T-helper 2 cell treated with Interferon-gamma antibody and Interleukin-4, amounts not matched to agents 100 ng/mL and 5 ng/mL, for 36 hours (primary cell): Measurements from ENCODE around the gene FAM3A. TPM values are rescaled to one million over a fixed set of nuclear protein-coding genes. Genes with fewer than 3 reads are reported as not detected.
"Not testable (repeated sequence)": the region's sequence is repeated elsewhere in the genome, so short reads cannot be mapped to it uniquely, and the experiment has no call there.

Experiments
- intact Hi-C: fragments of 100-400 bp; cut with micrococcal nuclease; formaldehyde crosslinking; loops from one replicate; pipeline ENCODE4 v1.15.1; 2023
- total RNA-seq: library from RNA; stranded (reverse); gene quantifications from 2 replicates; pipeline ENCODE4 v1.2.3, GENCODE V29; 2022

FAM3A gene
- 30.5 and 32.4 TPM in 2 replicates for total RNA-seq

DNA sequence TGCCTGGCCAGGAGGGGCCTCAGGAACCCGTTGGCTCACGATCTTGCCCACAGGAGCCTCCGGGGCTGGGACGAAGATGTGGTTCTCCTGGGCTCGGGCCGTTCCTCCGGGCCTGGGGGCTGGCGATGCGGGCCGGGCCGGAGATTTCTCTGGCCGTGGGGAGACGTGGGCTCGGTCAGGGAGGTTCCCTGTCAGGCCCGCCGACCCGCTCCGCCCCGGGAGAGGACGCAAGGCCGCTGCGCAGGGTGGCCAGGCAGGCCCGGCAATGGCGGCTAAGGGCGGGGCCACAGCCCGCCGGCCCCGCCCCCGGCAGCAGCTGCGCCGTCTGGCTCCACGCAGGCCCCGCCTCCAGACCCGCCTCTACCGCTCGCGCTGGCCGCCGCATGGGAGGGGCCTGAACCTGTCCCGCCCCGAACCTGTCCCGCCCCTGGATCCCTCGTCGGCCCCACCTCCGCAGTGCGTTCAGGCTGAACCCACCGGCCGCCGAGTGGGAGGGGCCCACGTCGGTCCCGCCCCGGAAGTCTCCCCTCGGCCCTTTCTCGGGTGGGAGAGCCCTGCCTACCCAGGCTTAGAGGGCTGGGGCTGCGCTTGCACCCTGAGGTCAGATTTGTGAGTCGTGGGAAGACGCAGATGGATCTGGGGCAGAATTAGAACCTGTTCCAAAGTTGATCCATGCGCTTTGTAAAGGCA is at the start of gene FAM3A:
TSS of gene FAM3A (minus strand) at position 267 of the 690 bp plus-strand sequence. CDS start 460 bp downstream, outside the sequence.
- intact Hi-C loops, result loop anchor here (1.0 to 5.0 kb wide), 4 partner anchors 26 to 119 kb away; partner anchors contain the start of genes IKBKG, RPL10 and SLC10A3

GRCh38 chrX:154562295-154562694 is 46.3 kb upstream of the FAM3A start:
- intact Hi-C loops, result not testable (repeated sequence)

DNA sequence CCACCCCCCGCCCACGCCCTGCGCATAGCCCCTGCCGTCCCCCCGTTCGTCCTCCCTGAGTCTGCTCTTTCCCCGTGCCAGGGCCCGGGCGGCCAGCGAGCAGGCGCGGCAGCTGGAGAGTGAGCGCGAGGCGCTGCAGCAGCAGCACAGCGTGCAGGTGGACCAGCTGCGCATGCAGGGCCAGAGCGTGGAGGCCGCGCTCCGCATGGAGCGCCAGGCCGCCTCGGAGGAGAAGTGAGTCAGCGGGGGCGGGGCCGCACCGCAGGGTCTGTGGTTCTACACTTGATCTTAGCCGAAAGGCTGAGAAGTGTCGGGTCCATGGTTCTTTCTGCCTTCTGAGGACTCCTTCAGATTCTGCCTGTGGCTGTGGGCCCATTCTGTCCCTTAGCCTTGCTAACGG is 44.3 kb upstream of the FAM3A start:
- intact Hi-C loops, result not testable (repeated sequence)

DNA sequence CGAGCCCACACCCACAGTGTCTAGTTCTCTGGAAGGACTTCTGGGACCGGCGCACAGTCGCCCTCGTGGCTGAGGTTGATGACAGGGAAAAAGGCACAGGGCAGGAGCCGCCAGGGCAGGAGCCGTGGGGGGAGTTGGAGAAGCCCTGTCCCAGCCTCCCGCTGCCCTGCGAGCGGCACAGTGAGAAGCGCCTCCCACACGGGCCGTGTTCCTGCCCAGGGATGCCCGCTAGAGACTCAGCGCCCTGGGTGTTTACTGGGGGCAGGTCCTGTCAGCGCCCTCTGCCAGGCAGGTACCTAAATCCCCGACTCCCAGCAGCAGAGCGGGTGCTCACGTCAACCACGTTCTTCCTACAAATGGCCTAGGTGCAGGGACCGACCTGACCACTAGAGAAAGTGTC is 42.9 kb upstream of the FAM3A start:
- intact Hi-C loops, result not testable (repeated sequence)

GRCh38 chrX:154558060-154558690 is 42.1 kb upstream of the FAM3A start:
- intact Hi-C loops, result not testable (repeated sequence)

DNA sequence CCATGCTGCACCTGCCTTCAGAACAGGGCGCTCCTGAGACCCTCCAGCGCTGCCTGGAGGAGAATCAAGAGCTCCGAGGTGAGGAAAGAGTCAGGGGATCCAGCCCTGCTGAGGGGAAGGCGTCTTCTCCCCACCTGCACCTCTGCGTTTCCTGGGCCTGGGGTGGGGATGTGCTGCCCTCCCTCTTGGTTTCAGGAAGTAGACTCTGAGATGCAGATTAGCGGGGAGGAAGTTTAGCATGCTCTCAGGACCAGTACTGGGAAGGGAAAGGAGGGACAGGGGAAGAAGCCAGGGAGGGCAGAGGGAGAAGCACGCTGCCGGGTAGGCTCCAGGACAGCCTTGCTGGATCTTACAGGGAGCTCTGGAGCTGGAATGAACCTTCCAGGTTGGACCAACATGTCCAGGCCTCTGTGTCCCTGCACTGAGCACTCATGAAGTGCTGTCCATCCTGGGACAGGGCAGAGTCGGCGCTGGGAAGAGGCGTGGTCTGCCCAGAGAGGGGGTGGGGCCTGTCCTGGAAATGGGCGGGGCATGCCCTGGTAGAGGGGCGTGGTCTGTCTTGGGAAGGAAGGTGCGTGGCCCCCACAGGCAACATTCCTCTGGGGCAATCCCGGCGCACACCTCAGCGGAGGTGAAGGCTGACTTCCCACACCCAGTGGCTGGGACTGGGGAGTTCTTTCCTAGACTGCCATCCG is 36.2 kb upstream of the FAM3A start:
- intact Hi-C loops, result not testable (repeated sequence)

DNA sequence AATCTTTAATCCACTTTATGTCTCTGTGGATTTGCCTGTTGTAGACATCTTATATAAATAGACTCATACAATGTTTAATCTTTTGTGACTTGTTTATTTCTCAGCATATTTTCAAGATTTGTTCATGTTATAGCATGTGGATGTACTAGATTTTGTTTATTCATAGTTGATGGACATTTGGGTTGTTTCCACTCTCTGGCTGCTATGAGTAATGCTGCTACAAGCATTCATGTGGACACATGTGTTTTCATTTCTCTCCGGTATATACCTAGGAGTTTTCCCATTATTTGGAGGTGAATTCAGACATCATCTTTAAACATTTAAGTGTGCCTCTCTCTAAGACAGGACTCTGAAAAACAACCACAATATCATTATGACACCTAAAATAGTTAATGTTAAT is 33.7 kb upstream of the FAM3A start:
- intact Hi-C loops, result no loop called here

GRCh38 chrX:154548028-154548316 is 31.9 kb upstream of the FAM3A start:
- intact Hi-C loops, result no loop called here

DNA sequence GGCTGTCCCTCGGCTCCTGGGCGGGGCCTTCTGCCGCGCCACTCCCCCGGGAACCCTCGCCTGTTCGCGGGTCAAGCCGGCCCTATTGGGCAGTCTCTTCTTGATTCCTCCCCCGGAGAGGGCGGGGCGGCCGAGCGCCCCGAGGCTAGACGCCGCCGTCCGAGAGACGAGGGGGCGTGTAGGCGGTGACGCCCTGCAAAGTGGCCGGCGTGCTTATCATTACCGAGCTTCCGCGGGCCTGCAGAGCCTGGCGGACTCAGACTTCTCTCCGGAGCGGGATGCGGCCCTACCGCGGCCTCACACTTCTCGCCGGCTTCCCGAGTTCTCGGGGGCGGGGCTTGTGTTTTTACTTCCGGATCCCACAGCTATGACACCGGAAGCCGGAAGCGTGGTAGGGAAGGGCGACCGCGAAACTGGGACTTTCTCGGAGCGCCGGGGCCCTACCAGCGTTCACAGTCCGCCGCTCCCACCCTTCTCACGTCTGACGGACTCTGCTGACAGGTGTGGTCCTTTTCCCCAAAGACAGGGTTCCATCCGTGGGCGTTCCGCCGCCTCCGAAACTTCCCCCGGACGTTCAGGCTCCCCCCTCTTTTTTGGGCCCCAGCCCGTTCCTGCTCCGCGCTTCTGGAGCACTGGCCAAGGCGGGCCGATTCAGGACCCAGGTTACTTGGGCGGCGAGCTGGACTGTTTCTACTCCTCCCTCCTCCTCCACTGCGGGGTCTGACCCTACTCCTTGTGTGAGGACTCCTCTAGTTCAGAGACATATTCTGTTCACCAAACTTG is 31.4 kb upstream of the FAM3A start, which contains the start of gene IKBKG:
TSS of gene IKBKG (plus strand) at position 376 of the 783 bp plus-strand sequence. CDS start 4,383 bp downstream, outside the sequence.
- intact Hi-C loops, result loop anchor here (1.0 kb wide), 4 partner anchors 31 to 619 kb away; partner anchors contain the start of genes FAM3A, LAGE3 and SLC10A3

GRCh38 chrX:154546354-154547244 is 30.6 kb upstream of the FAM3A start, which contains the start of gene G6PD:
G6PD (minus strand) TSS chrX:154546846; CDS start chrX:154546155, 691 bp downstream.
- intact Hi-C loops, result loop anchor here (1.0 kb wide), 4 partner anchors 30 to 618 kb away; partner anchors contain the start of genes FAM3A, LAGE3 and SLC10A3

DNA sequence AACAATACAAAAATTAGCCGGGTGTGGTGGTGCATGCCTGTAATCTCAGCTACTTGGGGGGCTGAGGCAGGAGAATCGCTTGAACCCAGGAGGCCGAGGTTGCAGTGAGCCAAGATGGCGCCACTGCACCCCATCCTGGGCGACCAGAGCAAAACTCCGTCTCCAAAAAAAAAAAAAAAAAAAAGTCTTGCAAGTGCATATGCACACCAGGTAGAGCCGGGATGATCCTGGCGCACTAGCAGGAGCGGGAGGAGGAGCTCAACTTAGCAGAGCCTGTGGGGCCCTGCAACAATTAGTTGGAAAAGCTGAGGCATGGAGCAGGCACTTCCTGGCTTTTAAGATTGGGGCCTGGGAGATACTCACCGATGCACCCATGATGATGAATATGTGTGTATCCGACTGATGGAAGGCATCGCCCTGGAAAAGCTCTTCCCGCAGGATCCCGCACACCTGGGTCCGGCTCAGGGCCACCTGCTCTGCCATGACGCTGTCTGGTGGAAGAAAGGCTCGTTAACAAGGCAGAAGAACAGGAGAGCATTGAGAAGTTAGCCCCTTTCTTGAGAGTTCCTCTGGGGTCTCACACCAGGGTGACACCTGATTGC is 29.7 kb upstream of the FAM3A start:
- intact Hi-C loops, result no loop called here

- intact Hi-C loops, result no loop called here
These were observed 26.8 kb upstream of the FAM3A start for GRCh38 chrX:154542723-154543424.

DNA sequence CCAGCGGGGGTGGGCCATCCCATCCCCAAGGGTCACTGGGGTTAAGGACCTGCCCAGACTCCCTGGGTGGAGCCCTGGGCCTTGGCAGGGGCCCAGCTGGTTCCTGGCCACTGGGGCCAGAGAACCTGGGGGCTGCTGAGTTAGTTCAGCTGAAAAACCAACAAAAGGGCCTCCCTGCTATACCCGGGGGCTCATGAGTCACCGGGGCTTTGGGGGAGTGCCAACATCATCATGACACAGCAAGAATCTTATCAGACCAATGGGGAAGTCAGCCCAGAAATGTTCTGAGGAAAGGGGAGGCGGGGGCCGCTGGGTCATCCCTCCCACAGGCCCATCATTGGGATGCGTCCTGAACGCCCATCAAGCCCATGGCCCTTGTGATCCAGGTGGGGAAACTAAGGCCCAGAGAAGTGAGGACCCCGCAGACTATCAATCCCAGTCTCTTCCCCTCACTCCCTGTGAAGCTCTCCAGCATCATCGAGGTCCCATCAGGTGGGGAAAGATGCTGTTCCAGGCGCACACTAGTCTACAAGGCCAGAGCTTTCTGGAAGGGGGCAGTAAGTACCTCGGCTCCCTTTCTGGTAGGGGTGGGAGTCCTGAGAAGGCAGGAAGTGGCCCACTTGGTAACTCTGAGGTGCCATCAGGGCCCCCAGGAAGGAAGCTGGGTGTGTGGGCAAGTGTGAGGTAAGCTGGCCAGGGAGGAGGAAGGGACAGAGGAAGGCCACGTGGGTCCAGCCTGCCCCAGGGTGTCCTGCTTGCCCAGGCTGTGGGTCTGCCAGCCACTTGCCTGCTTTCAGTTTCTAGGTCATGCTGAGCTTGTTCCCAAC is 26.1 kb upstream of the FAM3A start:
- intact Hi-C loops, result no loop called here

- intact Hi-C loops, result no loop called here
These were observed 25.5 kb upstream of the FAM3A start for GRCh38 chrX:154541589-154541895.

- intact Hi-C loops, result no loop called here
These were observed 25.0 kb upstream of the FAM3A start for GRCh38 chrX:154540897-154541535.

DNA sequence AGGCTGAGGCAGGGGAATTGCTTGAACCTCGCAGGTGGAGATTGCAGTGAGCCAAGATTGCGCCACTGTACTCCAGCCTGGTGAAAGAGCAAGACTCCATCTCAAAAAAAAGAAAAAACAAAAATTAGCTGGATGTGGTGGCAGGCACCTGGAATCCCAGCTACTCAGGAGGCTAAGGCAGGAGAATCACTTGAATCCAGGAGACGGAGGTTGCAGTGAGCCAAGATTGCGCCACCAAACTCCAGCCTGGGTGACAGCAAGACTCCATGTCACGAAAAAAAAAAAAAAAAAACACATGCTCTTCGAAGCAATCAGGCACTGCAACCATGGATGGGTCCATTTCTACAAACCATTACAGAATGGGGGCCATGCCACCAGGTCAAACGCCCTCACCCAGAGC is 24.3 kb upstream of the FAM3A start:
- intact Hi-C loops, result not testable (repeated sequence)

- intact Hi-C loops, result no loop called here
These were observed 23.0 kb upstream of the FAM3A start for GRCh38 chrX:154539077-154539476.

- intact Hi-C loops, result no loop called here
These were observed 19.9 kb upstream of the FAM3A start for GRCh38 chrX:154535892-154536291.
